ENCODE data around the gene TCP1. TPM values are rescaled to one million over a fixed set of nuclear protein-coding genes. Genes with fewer than 3 reads are reported as not detected.

The TCP1 gene
- total RNA-seq, 2 donors from 2014 or later = 101 to 102 TPM

- H3K4me1 ChIP-seq = peaks cover 0 to 48% of the 10 kb centered on the region in 2 donors
- H3K36me3 ChIP-seq = peaks cover 38% of the 10 kb centered on the region
- no peaks in the 10 kb centered on the region for H3K9me3 ChIP-seq
These were observed 950 bp upstream of the TCP1 start, which contains the start of gene MRPL18 for GRCh38 chr6:159790149-159790955. TSS of gene MRPL18 (plus strand) at chr6:159790467. CDS start at chr6:159790588, 121 bp downstream.

DNA sequence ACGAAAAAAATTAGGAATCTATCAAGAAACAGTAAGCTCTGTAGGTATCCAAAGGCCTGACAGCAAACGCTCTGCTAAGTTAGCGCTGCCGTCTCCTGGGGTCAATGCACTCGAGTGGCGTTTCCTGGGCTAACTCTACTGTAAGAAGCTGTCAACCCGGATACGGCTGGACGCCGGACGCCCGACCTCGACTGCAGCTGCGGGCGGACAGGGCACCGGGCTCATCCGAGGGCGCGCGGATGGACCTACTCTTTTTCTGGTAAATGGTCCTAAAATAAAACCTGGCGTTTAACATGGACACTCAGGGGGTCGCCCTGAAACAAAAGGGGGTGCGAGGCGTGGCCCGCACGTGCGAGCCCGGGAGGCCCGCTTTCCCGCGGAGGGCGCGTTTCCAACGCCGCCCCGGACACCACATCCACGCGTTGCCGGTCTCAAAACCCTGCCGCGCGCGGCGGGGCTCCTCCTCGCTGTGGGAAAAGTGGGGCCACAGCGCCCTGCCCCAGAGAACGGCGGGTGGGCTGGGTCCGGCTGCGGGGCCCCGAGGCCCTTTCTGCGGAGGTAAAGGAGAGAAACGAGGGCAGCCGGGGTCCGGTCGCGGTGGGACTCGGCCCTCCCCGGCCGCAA, 537 bp downstream of the TCP1 start:
- DNase-seq (ENCODE audit: low spot score) = peak; percentile 60
- H3K27ac ChIP-seq = peak overlapping the region; percentile 99
- H3K9me3 ChIP-seq = no peaks in the 10 kb centered on the region
- H3K36me3 ChIP-seq = peaks cover 53% of the 10 kb centered on the region
- peak overlapping the region; percentile 92 to 99 for H3K4me3 ChIP-seq
- H3K4me1 ChIP-seq = peaks cover 0 to 48% of the 10 kb centered on the region in 2 donors
- TF ChIP-seq, protein P1, sequence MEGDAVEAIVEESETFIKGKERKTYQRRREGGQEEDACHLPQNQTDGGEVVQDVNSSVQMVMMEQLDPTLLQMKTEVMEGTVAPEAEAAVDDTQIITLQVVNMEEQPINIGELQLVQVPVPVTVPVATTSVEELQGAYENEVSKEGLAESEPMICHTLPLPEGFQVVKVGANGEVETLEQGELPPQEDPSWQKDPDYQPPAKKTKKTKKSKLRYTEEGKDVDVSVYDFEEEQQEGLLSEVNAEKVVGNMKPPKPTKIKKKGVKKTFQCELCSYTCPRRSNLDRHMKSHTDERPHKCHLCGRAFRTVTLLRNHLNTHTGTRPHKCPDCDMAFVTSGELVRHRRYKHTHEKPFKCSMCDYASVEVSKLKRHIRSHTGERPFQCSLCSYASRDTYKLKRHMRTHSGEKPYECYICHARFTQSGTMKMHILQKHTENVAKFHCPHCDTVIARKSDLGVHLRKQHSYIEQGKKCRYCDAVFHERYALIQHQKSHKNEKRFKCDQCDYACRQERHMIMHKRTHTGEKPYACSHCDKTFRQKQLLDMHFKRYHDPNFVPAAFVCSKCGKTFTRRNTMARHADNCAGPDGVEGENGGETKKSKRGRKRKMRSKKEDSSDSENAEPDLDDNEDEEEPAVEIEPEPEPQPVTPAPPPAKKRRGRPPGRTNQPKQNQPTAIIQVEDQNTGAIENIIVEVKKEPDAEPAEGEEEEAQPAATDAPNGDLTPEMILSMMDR (IDR thresholded peaks at IDR 0.05) = no peak
- H3K27me3 ChIP-seq = no peaks in the 10 kb centered on the region

More at GRCh38 chr6:159790149-159790955, 950 bp upstream of the TCP1 start, which contains the start of gene MRPL18:
- H3K4me3 ChIP-seq = peak within 1 kb of the TSS; percentile 92 to 99
- TF ChIP-seq, protein P1 (IDR thresholded peaks at IDR 0.05) = no peak
- peak within 1 kb of the TSS; percentile 99 for H3K27ac ChIP-seq
- peak; percentile 98 for DNase-seq (ENCODE audit: low spot score)
- no peaks in the 10 kb centered on the region for H3K27me3 ChIP-seq

DNA sequence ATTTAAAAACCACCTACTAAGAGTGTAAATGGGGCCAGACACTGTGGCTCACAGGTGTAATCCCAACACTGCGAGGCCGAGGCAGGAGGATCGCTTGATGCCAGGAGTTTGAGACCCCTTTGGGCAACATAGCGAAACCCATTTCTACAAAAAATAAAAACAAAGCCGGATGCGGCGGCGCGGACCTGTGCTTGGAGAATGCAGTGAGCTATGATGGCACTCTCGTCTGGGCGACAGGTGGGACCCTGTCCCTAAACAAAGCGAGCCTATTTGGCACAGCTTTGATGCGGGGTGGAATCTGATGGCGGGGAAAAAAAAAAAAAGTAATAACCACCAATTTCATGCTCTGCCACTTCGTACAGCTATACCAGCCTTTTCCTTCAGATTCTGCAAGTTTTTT, 1.1 kb downstream of the TCP1 start:
- TF ChIP-seq, protein P1 (IDR thresholded peaks at IDR 0.05) = no peak
- Histone ChIP-seq H3K27me3 (no peaks in the 10 kb centered on the region), H3K27ac (peak overlapping the region; percentile 99), H3K36me3 (peaks cover 54% of the 10 kb centered on the region), H3K4me3 (peak overlapping the region; percentile 92 to 99), H3K4me1 (peaks cover 0 to 48% of the 10 kb centered on the region in 2 donors), H3K9me3 (no peaks in the 10 kb centered on the region)
- DNase-seq (ENCODE audit: low spot score) = no peak

DNA sequence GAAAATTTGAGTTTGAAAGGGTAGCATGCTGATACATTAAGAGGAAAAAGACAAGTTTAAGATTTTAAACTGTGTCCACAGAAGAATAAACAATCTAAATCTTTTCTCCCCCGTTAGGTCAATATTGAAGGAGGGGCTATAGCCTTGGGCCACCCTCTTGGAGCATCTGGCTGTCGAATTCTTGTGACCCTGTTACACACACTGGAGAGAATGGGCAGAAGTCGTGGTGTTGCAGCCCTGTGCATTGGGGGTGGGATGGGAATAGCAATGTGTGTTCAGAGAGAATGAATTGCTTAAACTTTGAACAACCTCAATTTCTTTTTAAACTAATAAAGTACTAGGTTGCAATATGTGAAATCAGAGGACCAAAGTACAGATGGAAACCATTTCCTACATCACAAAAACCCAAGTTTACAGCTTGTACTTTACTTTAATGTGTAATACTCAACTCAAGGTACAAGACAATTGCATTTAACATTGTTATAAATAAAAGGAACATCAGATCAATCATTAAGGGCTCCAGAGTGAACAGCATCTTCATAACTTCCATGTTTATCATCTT, 10.8 kb downstream of the TCP1 start:
- TF ChIP-seq, protein P1 (IDR thresholded peaks at IDR 0.05) = no peak
- DNase-seq (ENCODE audit: low spot score) = no peak
- Histone ChIP-seq H3K36me3 (peaks cover 64% of the 10 kb centered on the region), H3K4me3 (no peak overlapping the region), H3K27me3 (no peaks in the 10 kb centered on the region), H3K9me3 (no peaks in the 10 kb centered on the region), H3K4me1 (no peaks in the 10 kb centered on the region), H3K27ac (no peak overlapping the region)

GRCh38 chr6:159778131-159778530, 11.3 kb downstream of the TCP1 start:
- Histone ChIP-seq H3K4me1 (no peaks in the 10 kb centered on the region), H3K27ac (no peak overlapping the region), H3K9me3 (no peaks in the 10 kb centered on the region), H3K27me3 (no peaks in the 10 kb centered on the region), H3K4me3 (no peak overlapping the region), H3K36me3 (peaks cover 59% of the 10 kb centered on the region)
- TF ChIP-seq, protein P1 (IDR thresholded peaks at IDR 0.05) = no peak
- no peak for DNase-seq (ENCODE audit: low spot score)
